Effector memory CD4-positive, alpha-beta T cell (primary cell): Measurements from ENCODE around the gene NAA25.

Experiments
- DNase-seq, 3 donors: peaks; one replicate each; pipeline ENCODE4 v3.0.0-alpha.2; 2020
- H3K27ac ChIP-seq: 2 replicates; pipeline ENCODE4 v1.7.0; 2013; ENCODE audit warnings: mild to moderate bottlenecking, low read length, moderate library complexity; ENCODE audit not compliant: insufficient read depth, poor library complexity, severe bottlenecking
- H3K27me3 ChIP-seq: replicated peaks from 2 replicates; pipeline ENCODE4 v1.7.0; 2013; ENCODE audit warnings: mild to moderate bottlenecking, low read length; ENCODE audit not compliant: insufficient read depth, control insufficient read depth, poor library complexity, severe bottlenecking
- H3K36me3 ChIP-seq: 2 replicates; pipeline ENCODE4 v1.7.0; 2013; ENCODE audit warnings: mild to moderate bottlenecking, low read length, moderate library complexity; ENCODE audit not compliant: control insufficient read depth, insufficient read depth
- H3K4me1 ChIP-seq: 2 replicates; pipeline ENCODE4 v1.7.0; 2013; ENCODE audit warnings: low read length, mild to moderate bottlenecking; ENCODE audit not compliant: control insufficient read depth, insufficient read depth, poor library complexity, severe bottlenecking
- H3K4me3 ChIP-seq: 2 replicates; pipeline ENCODE4 v1.7.0; 2013; ENCODE audit warnings: low read length, low read depth, mild to moderate bottlenecking; ENCODE audit not compliant: insufficient read depth, poor library complexity, severe bottlenecking
- H3K9me3 ChIP-seq: 2 replicates; pipeline ENCODE4 v1.7.0; 2013; ENCODE audit warnings: mild to moderate bottlenecking, low read length, moderate library complexity; ENCODE audit not compliant: control insufficient read depth

The NAA25 gene

DNA sequence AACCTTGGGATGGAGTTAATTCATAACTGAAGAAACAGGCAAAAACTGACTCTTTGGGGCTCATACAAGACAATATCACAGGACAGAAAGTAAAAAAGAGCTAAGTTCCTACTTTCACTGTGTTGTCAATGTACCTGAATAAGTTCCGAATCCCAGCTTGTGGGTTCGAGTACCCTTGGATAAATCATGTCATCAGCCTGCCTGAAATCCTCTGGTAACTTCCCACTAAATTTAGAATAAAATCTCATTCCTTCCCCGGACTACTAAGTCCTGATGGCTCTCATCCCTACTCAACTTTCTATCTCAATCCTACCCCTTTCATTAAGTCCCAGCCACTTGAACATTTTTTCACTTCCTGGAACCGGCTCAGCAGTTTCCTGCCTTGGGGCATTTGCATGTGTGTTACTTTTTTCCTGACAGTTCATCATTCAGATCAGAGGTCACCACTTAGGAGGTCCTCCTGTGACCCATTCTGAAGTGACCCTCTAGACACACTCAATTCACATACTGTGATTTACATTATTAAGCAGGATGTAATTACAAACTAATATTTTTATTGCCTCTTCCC, 82.7 kb downstream of the NAA25 start:
- H3K4me3 ChIP-seq: no peak overlapping the region
- no peaks in the 10 kb centered on the region for H3K4me1 ChIP-seq
- no peaks in the 10 kb centered on the region for H3K27me3 ChIP-seq
- peaks cover 35% of the 10 kb centered on the region for H3K36me3 ChIP-seq
- H3K9me3 ChIP-seq: no peaks in the 10 kb centered on the region
- DNase-seq: no peak
- H3K27ac ChIP-seq: peak overlapping the region; percentile 27

DNA sequence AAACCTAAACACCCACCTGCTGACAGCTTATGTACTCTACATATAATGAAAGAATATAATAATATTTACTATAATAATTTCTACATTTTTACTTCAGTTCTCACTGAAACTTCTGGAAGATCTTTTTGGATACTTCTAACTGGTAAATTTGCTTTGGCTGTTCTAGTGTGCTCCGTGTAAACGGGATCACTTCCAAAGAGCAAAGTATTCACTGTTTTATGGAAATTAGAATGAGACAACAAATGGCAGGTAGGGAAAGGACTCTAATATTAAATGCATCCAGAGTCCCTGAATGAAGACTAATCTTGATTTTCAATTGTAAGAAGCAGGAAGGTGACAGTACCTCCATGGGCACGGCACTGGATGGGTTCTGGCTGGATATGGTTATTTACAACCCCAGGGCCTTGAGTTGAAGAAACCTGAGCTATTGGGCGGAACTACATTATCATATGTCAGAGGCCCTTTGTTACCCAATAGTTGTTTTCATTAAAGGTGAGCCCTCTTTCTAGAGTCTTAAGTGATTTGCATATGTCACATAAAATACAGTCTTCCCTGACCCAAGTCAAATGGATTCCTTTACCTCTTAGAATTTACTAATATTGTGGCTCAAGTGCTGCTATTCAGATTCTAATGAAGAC, 84.7 kb downstream of the NAA25 start:
- H3K27me3 ChIP-seq: no peaks in the 10 kb centered on the region
- DNase-seq: no peak
- peaks cover 44% of the 10 kb centered on the region for H3K36me3 ChIP-seq
- no peak overlapping the region for H3K4me3 ChIP-seq
- H3K4me1 ChIP-seq: peaks cover 2% of the 10 kb centered on the region
- no peaks in the 10 kb centered on the region for H3K9me3 ChIP-seq
- H3K27ac ChIP-seq: no peak overlapping the region

DNA sequence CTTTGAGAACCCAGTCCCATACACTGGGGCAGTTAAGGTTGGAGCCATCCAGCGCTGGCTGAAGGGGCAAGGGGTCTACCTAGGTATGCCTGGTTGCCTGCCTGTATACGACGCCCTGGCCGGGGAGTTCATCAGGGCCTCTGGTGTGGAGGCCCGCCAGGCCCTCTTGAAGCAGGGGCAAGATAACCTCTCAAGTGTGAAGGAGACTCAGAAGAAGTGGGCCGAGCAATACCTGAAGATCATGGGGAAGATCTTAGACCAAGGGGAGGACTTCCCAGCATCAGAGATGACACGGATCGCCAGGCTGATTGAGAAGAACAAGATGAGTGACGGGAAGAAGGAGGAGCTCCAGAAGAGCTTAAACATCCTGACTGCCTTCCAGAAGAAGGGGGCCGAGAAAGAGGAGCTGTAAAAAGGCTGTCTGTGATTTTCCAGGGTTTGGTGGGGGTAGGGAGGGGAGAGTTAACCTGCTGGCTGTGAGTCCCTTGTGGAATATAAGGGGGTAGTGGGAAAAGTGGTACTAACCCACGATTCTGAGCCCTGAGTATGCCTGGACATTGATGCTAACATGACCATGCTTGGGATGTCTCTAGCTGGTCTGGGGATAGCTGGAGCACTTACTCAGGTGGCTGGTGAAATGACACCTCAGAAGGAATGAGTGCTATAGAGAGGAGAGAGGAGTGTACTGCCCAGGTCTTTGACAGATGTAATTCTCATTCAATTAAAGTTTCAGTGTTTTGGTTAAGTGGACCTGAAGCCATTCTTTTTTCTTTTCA, 86.2 kb downstream of the NAA25 start:
- Histone ChIP-seq H3K27ac (peak overlapping the region; percentile 12), H3K9me3 (no peaks in the 10 kb centered on the region), H3K27me3 (no peaks in the 10 kb centered on the region), H3K36me3 (peaks cover 48% of the 10 kb centered on the region), H3K4me3 (no peak overlapping the region), H3K4me1 (peaks cover 12% of the 10 kb centered on the region)
- DNase-seq: no peak

DNA sequence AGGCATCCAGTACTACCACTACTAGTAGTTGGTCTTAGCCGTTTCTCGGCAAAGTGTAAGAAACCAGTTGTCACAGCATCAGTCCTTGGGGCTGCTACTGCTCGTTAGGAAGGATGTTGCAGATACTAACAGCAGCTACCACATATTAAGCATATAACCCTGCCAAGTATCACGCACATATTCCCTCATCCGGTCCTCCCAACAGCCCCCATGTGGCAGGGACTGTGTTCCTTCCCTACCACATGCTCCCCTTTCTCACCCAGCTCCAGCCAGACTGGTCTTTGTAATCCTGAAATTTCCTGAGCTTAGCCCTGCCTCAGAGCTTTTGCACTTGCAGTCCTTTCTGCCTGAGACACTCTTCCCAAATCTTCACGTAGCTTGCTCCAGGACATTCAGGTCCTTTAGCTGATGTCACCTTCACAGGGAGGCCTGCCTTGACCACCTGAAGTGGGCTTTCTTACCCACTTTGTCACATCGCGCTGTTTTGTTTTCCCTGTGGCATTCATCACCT, 87.6 kb downstream of the NAA25 start:
- Histone ChIP-seq H3K4me1 (peaks cover 12% of the 10 kb centered on the region), H3K36me3 (peaks cover 55% of the 10 kb centered on the region), H3K27me3 (no peaks in the 10 kb centered on the region), H3K9me3 (no peaks in the 10 kb centered on the region), H3K4me3 (no peak overlapping the region), H3K27ac (no peak overlapping the region)
- DNase-seq: no peak

DNA sequence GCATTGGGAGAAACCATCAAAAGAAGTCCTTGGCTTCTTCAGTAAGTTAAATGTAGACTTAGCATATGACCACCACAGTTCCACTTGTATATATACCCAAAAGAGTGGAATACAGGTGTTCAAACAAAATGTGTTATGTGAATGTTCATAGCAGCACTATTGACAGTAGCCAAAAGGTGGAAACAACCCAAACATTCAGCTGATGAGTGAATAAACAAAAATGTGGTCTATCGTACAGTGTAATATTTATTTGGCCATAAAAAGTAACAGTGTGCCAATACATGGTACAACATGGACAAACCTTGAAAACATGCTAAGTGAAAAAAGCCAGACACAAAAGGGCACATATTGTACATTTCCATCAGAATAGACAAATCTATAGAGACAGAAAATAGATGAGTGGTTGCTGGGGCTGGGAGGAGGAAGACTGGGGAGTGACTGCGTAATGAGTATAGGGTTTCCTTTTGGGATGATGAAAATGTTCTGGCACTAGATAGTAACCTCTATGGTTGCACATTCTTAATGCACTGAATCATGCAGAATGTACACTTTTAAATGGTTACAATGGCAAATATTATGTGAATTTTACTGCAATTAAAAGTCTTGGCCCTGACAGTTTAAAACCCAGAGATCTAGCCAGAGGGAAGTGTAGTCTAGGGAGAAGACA, 89.9 kb downstream of the NAA25 start:
- no peak overlapping the region for H3K4me3 ChIP-seq
- H3K27ac ChIP-seq: peak overlapping the region; percentile 38
- no peaks in the 10 kb centered on the region for H3K27me3 ChIP-seq
- no peak for DNase-seq
- H3K4me1 ChIP-seq: peaks cover 27% of the 10 kb centered on the region
- peaks cover 50% of the 10 kb centered on the region for H3K36me3 ChIP-seq
- H3K9me3 ChIP-seq: no peaks in the 10 kb centered on the region

DNA sequence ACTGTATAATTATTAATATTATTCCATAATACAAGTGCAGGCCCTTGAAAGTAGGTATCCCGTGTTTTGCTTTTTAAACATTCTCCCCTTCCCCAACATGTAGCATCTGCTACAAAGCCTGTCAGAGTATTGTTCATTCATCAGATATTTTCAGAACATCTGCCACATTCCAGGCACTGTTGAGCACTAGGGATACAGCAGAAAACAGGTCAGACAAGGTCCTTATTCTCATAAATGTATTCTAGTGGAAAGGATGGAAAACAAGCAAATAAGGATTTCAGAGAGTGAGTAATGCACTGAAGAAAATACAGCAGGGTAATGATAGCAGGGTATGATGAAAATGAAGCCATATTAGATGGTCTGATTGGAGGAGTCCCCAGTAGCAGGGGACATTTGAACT, 91.5 kb downstream of the NAA25 start:
- Histone ChIP-seq H3K4me1 (peaks cover 37% of the 10 kb centered on the region), H3K36me3 (peaks cover 36% of the 10 kb centered on the region), H3K4me3 (no peak overlapping the region), H3K27ac (no peak overlapping the region), H3K9me3 (no peaks in the 10 kb centered on the region), H3K27me3 (no peaks in the 10 kb centered on the region)
- no peak for DNase-seq

DNA sequence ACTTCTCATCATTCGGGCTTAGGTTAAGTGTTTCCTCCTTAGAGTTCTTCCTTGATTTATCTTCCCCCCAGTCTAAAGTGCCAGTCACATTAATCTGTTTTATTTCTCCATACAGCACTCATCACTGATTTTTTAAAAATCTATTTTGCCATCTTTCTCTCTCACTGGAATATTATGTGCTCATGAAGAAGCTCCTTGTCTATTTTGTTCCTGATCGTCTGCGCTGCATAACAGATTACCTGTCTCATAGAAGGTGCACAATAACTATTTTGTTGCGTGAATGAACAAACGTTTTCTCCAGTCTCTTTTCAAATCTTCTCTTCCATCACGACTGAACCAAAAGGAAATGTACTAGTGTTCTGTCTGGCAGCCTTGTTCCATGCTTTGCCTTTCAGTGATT, 92.6 kb downstream of the NAA25 start:
- no peak for DNase-seq
- peaks cover 43% of the 10 kb centered on the region for H3K4me1 ChIP-seq
- no peaks in the 10 kb centered on the region for H3K9me3 ChIP-seq
- no peaks in the 10 kb centered on the region for H3K27me3 ChIP-seq
- no peak overlapping the region for H3K27ac ChIP-seq
- peaks cover 30% of the 10 kb centered on the region for H3K36me3 ChIP-seq
- no peak overlapping the region for H3K4me3 ChIP-seq

DNA sequence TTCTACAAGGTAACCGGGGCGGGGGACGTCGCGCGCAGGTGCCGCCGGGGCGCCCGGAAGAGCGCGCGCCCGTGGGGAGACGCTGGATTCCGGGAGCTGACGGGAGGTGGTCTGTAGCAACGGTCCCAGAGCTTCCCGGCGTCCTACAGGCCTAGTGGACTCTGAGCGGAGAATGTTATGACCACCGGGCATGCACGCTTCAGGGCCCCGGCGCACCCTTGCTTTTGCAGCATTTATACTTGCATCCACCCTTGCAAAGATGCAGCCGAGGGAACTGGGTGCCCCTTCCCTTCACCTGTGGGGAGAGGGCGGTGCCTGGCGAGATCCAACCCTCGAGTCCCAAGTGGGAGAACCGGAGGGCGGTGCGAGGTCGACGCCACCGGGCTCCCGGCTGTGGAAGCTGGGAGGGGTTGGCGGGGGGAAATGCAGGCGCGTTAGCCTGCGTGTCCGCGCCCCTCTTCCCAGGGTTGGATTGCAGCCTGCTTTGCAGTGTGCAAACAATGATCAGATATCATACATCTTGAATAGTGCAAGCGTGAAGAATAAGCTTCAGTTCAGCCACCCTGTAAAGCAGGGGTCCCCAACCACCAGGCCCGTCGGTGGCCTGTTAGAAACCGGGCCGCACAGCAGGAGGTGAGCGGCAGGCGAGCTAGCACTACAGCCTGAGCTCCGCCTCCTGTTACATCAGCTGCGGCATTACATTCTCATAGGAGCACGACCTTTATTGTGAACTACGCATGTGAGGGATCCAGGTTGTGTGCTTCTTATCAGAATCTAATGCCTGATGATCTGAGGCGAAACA, 94.8 kb downstream of the NAA25 start:
- Histone ChIP-seq H3K4me3 (peak overlapping the region; percentile 87), H3K27me3 (no peaks in the 10 kb centered on the region), H3K36me3 (peaks cover 16% of the 10 kb centered on the region), H3K9me3 (no peaks in the 10 kb centered on the region), H3K27ac (peak overlapping the region; percentile 81), H3K4me1 (peaks cover 45% of the 10 kb centered on the region)
- peak; percentile 46 to 60 (median 58) for DNase-seq

DNA sequence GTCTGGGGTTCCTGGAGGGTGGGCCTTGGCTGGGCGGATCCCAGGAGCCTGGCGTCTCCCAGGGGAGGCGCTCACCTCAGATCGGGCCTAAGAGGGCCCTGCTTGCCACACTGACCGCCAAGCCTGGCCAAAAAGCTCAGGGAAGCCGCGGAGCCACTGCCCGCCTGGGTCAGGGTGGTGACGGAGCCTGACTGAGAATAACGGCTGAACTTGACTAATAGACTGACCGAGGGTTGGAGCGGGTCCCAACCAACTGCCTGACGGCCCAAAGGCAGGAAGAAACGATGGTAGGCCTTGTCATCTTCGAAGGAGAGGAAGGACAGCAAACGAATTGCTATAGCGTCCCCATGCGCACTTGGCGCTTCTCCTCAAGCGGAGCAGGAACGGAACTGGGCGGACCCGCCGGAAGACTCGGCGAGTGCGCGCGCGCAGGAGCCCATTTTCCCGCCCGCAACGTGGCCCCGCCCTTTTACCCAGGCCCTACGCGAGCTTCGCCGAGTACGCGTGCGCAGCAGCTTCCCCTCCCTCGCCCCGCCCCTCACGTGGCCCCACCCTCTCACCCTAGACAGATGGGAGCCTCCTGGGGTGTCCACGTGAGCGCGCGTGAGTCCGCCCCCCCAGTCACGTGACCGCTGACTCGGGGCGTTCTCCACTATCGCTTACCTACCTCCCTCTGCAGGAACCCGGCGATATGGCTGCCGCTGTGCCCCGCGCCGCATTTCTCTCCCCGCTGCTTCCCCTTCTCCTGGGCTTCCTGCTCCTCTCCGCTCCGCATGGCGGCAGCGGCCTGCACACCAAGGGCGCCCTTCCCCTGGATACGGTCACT, 95.6 kb downstream of the NAA25 start, which contains the start of the genes ERP29 and TMEM116:
ERP29 (plus strand) TSS at position 652 of the 826 bp plus-strand sequence; CDS start at position 692, 40 bp downstream.
TMEM116 (minus strand) TSS at position 391 of the 826 bp plus-strand sequence. CDS start 7,895 bp downstream, outside the sequence.
- Histone ChIP-seq H3K36me3 (peaks cover 11% of the 10 kb centered on the region), H3K4me1 (peaks cover 39% of the 10 kb centered on the region), H3K27me3 (no peaks in the 10 kb centered on the region), H3K27ac (peak within 1 kb of the TSS; percentile 95), H3K9me3 (no peaks in the 10 kb centered on the region), H3K4me3 (peak within 1 kb of the TSS; percentile 87)
- DNase-seq: peak; percentile 100
